H4 (cell line): ENCODE measurements around the gene LCN6. TPM values are rescaled to one million over a fixed set of nuclear protein-coding genes. Genes with fewer than 3 reads are reported as not detected.
"Not testable (repeated sequence)": the region's sequence is repeated elsewhere in the genome, so short reads cannot be mapped to it uniquely, and the experiment has no call there.

Source experiments
- DNase-seq: peaks from one replicate; pipeline ENCODE4 v3.0.0-alpha.2; 2015; ENCODE audit warnings: low spot score
- total RNA-seq: library from RNA; depleted of rRNA; stranded (reverse); fragments of >200 nt; shearing (Covaris generic); gene quantifications from 2 replicates; pipeline ENCODE4 v1.2.3, GENCODE V29; 2014

LCN6 gene
- total RNA-seq, 1 experiment from 2014 or later: not detected

DNA sequence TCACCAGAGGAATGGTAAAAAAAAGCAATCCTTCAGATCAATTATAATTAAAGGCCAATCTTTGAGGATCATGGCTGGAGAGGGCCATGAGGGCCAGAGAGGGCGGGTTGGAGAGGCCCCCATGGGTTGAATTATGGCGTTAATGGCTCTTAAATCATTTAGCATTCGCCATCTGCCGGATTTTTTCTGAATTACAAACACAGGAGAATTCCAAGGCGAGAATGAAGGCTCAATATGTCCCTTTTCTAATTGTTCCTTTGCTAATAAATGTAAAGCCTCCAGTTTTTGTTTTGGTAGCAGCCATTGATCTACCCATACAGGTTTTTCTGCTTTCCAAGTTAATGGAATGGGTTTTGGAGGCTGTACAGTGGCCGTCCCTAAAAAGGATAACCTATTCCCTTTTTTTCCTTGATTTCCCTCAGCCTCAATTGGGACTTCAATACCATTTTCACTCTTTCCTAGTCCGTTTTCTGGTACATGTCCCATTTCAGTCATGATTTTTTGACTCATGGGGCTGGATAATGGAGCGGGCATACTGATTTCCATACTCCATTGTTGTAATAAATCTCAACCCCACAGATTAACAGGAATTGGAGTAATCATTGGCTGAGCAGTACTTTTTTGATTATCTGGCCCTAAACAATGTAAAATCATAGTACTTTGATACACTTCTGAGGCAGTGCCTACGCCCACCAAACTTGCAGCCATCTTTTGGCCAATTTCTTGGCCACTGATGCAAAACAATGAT is 36.1 kb upstream of the LCN6 start:
- no peak for DNase-seq

DNA sequence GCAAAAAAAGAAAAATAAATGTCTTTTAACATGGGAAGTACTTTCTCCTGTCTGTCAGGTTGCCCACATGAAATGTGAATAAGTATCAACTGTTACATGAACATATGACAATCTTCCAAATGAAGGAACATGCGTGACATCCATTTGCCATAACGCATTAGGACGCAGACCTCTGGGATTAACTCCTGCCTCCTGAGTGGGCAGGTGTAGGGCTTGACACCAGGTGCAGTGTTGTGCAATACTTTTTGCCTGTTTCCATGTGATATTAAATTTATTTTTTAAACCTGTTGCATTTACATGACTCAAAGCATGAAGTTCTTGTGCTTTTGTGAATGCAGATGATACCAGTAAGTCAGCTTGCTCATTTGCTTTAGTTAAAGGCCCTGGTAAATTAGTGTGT is 34.1 kb upstream of the LCN6 start:
- DNase-seq: no peak

DNA sequence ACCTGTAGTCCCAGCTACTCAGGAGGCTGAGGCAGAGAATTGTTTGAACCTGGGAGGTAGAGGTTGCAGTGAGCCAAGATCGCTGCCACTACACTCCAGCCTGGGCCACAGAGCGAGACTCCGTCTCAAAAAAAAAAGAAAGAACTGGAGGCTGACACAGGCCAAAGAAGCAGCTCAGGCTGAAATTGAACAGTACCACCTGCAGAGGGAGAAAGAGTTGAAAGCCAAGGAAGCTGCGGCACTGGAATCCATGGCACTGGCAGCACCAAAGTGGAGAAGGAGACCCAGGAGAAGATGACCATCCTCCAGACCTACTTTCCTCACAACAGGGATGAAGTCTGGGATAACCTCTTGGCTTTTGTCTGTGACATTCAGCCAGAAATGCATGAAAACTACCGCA is 31.5 kb upstream of the LCN6 start:
- no peak for DNase-seq

DNA sequence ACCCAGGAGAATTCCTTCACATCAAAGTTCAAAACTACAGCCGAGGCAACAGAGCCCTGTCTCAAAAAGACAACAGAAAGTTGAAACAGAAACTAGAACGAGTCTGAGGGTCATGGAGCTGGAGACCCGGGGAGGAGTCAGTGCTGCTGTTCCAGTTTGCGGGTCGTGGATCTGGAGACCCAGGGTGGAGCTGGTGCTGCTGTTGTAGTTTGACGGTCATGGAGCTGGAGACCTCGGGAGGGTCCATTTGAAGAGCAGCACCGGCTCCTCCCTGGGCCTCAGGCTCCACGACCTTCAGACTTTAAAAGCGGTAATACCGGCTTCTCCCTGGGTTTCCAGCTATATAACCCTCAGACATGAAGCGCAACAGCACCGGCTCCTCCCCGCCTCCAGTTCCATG is 29.0 kb upstream of the LCN6 start:
- DNase-seq: no peak

DNA sequence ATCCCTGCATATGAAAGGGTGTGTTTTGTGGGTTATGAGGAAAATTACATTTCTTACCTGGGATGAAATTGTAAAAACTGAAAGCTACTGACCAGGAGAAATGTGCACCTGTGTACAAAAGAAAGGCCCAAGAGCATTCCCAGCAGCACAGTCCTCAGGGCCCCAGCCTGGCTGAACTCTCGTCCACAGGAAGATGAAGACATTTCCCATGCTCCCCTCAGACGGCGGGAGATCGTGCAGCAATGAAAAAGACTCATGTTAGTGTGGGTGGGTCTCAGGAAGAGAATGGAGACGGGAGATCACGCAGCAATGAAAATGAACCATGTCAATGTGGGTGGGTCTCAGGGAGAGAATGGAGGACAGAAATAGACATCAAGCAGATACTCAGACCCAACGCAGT is 28.6 kb upstream of the LCN6 start:
- DNase-seq: no peak

DNA sequence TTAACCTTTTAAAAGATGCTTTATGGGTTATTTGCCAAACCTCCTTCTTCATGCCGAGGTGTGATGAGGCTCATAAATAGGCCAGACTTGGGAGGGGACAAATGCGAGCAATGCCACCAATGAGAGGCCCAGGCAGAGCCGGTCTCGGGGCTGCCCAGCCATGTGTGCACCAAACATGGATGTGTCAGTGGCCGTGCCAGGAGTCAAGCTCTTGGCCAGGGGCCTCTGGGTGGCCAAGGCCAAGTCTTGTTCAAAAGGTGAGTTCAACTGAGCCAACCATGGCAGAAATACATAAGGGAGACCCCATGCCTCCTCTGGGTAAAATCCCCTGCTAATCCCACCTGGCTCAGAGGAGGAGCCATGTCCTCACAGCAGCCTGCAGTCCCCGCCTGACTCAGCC is 26.9 kb upstream of the LCN6 start:
- no peak for DNase-seq

DNA sequence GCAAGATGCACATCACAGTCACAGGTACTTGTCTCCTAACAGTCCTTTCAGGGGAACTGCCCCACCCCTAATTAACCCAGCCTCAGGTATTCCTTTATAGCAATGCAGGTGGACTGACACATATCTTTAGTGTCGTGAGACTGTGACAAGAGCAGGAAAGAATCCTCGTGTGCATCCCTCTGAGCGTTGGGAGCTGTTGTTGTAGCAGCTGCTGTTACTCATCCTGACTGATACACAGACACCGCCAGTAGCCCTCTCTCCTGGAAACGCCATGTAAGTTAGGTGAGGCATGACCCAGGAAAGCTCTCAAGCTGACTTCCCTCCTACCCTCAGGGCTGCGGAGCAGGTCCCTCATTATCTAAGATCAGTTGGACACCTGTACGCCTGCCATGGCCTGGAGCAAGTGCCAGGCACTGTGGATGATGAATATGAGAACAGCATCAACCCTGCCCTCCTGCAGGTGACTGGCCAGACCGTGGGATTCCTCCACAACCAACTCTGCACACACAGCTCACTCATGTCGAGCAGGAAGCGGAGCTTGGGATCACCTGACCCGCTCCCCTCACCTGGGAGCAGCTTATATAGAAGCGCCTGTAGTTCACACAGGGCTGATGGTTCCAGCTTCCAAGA is 26.2 kb upstream of the LCN6 start:
- no peak for DNase-seq

DNA sequence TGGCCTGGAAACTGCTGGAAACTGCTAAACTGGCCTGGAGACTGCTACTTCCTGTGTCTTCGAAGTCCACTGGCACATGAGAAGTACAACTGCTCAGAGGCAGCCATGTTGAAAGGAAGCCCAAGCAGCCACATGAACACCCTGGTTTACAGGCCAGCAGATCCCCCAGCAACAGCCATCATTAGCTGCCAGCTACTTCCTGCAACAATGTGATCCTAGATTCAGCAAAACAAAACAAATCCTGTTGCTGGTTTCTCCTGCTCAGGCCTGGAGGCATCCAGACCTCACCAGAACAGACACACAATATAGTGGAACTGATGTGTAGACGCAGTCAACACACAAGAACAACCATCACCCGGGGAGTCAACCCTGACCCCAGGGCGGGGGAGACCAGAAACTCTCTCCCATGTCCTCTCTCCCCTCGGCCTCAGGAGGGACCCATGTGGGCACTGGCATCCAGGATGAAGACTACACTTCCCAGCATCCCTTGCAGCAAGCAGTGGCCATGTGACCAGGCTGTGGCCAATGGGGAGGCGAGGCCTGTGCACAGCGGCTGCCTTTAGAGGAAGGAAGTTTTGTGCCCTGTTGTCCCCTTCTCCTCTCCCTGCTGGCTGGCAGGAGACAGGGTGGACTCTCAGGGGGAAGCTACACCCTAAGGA is 25.2 kb upstream of the LCN6 start:
- DNase-seq: no peak

DNA sequence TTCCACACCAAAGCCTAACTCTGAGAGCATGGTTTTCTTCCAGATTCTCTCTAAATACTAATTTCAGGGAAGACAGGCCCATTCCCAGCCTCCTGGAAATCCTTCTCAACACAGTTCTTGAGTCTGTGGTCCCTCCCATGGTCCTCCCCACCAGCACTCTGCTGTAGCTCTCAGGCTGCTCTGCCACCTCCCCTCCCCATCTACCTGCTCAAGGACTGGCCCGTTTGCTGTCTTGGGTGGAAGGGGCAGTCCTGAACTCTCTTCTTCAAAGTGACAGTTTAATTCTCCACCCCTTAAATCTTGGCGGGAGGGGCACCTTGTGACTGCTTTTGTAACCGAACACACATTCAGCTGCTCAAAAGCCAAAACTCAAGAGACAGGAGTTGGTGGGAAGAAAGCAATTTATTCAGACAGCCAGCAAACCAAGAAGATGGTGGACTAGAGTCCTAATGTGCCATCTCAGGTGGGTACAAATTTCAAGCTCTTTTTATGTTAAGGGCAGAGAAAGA is 23.6 kb upstream of the LCN6 start:
- DNase-seq: no peak

DNA sequence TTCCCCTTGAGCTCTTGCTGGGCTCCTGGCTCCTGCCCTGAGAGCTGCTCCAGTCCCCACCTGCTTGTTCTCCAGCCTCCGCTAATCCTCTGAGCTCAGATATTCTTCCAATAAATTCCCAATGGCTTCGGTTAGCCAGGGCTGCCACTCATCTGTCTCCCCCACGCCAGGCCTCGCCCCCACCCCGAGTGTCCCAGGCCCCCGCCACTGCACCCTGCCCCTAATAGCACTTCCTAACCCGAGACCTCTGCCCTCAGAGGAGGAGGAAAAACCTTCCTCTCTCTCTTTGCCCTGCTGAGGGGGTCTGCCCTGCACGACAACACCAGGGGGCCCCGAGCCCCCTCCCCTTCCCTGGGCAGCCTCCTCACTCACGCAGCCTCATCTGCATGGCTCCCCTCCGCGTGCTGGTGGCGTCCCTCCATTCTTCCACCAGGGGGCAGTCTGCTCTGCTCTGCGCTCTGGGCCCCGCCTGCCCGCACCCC is 21.4 kb upstream of the LCN6 start:
- DNase-seq: no peak

DNA sequence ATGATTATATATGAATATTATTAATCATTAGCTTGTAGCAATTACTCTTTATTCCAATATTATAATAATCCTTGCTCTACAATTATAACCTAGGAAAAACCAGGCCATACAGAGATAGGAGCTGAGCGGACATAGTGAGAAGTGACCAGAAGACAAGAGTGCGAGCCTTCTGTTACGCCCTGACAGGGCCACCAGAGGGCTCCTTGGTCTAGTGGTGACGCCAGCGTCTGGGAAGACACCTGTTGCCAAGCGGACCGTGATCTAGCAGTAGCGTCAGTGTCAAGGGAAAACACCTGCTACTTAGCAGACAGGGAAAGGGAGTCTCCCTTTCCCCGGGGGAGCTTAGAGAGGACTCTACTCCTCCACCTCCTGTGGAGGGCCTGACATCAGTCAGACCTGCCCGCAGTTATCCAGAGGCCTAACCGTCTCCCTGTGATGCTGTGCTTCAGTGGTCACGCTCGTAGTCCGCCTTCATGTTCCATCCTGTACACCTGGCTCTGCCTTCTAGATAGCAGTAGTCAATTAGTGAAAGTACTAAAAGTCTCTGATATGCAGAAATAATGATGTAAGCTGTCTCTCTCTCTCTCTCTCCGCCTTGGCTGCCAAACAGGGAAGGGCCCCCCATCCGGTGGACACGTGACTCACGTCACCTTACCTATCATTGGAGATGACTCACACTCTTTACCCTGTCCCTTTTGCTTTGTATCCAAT is 18.2 kb upstream of the LCN6 start:
- DNase-seq: not testable (repeated sequence)

DNA sequence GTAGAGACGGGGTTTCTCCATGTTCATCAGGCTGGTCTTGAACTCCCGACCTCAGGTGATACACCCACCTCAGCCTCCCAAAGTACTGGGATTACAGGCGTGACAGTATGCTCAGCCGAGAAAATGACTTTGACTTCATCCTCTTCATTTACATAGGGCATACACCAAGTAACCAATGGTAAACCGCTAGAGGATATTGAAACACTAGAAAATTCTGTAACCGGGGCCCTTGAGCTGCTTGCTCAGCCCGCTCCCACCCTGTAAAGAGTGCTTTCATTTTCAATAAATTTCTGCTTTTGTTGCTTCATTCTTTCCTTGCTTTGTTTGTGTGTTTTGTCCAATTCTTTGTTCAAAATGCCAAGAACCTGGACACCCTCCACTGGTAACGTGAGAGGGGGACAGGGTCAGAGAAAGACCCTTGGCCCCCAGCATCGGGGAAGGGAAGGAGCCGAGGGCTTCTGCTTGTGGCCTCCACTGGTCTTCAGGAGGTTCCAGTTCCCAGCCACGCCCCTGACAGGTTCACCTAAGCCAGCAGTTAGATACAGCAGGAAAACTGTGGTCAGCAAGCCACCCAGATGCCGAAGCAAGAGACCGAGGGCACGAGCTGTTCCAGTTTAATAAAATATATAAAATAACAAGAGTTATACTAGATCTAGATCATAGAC is 17.6 kb upstream of the LCN6 start:
- not testable (repeated sequence) for DNase-seq

DNA sequence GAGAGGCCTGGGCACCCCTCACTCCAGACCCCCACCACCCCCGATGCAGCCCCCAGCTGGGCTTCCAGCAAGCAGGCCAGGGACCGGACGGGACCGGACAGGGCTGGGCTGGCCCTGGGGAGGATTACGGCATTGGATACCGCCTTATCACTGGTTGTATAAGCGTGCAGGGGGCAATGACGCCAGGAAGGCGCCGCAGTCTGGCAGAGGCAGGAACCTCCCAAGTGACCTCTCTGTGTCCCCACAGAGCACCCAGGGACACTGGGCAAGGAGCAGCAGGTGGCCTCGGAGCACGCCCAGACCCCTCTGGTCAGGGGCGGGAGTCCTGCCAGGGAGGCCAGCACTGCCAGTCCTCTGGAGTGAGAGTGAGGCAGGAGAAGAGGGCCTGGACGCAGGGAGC is 16.7 kb upstream of the LCN6 start:
- DNase-seq: no peak

DNA sequence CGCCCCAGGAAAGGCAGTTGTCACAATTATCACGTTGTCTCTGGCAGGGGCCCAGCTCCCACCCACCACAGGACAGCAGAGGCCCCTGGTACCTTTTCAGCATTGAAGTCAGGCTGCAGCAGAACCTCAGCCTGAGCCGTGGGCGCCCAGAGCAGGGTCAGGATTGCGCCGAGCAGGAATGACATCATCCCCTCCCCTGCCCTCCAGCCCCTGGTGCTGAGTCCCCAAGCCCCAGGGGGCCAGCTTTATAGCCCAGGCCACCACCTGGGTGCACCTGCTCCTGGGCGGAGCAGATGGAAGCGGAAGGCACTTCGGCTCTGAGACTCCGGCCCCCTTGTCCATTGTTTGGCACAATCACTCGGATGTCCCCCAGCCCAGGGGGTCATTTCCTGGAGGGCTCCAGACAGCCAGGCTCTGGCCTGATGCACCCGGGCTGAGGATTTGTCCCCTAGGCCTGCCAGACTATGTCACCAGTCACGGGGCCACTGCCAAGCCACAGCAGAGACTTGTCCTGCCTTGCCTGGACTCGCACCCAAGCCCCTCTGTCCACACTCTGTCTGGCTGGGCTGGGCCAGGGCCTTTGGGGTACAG is 16.1 kb upstream of the LCN6 start, which contains the start of gene LCN15:
Gene LCN15 (minus strand): TSS at position 218 of the 591 bp plus-strand sequence. CDS start 30 bp downstream, at position 188.
- no peak for DNase-seq

DNA sequence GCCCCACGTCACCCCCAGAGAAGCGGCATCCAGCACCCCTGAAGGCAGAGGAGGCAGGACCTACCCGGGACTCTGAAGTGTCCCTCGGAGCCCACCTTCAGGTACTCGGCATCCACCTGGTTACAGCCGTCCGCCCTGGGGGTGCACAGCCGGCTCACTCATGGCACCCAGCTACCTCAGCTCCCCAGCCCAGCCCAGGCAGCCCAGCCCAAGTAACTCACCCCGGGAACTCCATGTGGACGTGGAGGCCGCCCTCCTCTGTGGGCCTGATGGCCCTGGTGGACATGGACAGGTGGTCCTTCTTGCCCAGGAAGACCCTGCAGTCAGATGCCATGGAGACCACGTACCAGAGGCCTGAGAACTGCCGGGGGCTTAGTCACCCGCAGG is 15.3 kb upstream of the LCN6 start:
- DNase-seq: no peak

DNA sequence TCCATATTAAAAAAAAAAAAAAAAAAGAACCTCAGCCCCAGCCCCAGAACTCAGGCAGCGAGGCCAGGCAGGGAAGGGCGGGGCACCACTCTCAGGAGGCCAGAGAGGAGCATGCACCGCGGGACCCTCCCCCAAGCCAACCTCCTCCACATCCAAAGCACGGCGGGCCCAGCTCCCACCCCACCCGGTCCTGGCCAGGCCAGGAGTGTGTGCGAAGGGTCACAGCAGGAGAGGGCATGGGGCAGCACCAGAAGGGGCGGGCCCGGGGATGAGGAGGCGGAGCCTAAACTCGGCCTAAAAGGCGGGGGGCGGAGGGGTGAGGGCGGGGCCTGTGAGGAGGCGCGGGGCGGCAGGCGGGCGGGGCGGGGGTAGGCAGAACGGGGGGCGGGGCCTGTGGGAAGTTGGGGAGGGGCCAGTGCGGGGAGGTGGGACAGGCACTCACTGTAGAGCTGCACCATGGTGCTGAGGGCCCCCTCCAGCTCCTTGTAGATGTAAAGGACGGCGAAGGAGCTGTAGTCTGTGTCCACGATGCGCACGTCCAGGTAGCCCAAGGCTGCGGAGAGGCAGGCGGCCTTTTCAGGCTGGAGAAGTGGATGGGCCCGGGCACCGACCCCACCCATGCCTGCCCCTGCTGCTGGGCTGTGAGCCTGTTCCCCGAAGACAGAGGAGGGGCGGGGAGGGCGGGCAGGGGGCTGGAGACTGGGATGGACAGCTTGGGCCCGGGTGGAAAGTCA is 14.8 kb upstream of the LCN6 start:
- DNase-seq: no peak

DNA sequence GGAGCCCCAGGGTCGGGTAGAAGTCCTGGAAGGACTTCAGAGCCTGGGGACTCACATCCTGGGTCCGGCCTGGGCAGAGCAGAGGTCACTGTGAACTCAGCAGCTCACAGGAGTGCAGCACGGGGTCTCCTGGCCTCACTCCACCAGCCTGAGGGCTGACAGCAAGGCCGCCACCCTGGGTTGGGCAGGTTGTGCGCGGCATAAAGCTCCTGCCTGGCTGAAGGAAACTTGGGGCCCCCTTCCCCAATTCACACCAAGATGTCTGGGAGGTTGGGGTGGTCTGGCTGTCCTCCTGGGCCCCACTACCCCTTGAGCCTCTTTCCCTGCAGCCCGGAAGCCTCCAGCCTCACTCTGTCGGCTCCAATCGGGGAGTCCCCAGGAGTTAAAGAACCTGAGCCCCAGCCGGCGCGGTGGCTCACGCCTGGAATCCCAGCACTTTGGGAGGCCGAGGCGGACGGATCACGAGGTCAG is 13.9 kb upstream of the LCN6 start:
- no peak for DNase-seq

DNA sequence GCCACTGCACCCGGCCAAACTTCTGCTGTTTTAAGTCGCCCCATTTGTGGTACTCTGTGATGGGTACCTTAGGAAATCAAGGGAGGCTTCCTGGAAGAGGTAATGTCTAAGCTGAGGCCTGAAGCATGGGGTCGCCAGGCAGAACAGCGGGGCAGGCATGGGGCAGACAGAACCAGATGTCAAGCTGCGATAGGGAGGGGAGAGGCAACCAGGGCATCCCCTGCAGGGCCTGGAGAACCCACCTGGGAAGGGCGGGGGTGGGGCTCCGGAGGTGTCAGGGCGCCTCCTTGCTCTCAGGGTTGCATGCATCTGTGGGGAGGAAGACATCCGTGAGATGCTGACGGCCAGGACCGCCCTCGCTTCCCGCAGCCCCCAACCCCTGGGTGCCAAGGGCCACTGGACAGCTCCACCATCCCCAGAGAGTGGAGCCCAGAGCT is 13.2 kb upstream of the LCN6 start:
- DNase-seq: no peak

DNA sequence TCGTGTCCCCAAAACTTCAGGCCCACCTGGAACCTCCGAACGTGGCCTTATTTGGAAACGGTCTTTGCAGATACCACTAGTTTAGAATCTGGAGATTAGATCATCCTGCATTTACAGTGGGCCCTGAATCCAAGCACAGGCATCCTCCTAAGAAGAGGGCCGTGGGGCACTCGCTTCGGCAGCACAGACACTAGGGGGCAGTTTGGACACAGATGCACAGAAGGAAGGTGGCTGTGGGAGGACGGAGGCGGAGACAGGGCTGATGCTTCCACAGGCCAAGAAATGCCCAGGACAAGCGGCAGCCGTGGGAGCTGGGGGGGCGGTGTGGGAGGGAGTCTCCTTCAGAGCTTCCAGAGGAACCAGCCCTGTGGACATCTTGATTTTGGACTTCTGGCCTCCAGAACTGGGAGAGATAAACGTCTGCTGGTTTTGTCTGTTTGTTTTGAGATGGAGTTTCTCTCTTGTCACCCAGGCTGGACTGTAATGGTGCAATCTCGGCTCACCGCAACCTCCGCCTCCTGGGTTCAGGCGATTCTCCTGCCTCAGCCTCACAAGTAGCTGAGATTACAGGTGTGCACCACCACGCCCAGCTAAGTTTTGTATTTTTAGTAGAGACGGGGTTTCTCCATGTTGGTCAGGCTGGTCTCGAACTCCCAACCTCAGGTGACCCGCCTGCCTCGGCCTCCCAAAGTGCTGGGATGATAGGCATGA is 12.7 kb upstream of the LCN6 start:
- peak; percentile 72 for DNase-seq

DNA sequence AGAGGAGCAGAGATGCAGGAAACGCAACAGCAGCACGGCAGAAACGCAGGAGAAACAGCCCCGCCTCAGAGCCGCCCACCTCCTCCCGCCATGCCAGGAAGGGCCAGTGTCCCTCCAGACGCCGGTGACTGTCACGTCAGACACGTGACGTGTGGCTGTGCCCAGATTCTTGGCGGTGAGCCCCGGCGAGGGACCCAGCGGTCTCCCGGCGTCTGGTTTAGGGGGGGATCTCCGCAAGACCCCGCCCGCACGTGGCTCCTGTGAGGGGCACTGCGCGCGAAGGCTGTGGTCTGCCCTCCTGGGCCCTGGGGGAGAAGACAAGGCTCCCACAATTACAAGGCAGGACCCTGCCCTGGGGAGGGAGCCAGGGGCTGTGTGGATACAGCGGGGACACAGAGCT is 12.1 kb upstream of the LCN6 start:
- no peak for DNase-seq
